Activated CD4-positive, alpha-beta T cell treated with anti-CD3 and anti-CD28 coated beads, Interleukin-2, amount 10 ng/mL, durations not matched to agents 7 days and 5 days (primary cell): ENCODE measurements around the gene COQ2. TPM values are rescaled to one million over a fixed set of nuclear protein-coding genes. Genes with fewer than 3 reads are reported as not detected.
A peak's percentile ranks its signal among the peaks of the same experiment; 100 is the strongest.

Experiments
- CTCF ChIA-PET: fragments of 350-600 bp; sonication (Branson Sonifier 250); formaldehyde crosslinking; loops from one replicate; lab custom pipeline; 2021; ENCODE audit warnings: antibody characterized with exemption; lab: Charles Lee
- POLR2A ChIA-PET: fragments of 350-600 bp; sonication (Branson Sonifier 250); formaldehyde crosslinking; loops from one replicate; lab custom pipeline; 2021; ENCODE audit warnings: antibody characterized with exemption; lab: Charles Lee
- DNase-seq: peaks from one replicate; pipeline ENCODE4 v3.0.0-alpha.2; 2020
- H3K27ac Mint-ChIP-seq: one replicate; pipeline ENCODE4 v1.8.0; 2021; ENCODE audit warnings: mild to moderate bottlenecking, moderate library complexity, mixed read lengths
- H3K27me3 Mint-ChIP-seq: one replicate; pipeline ENCODE4 v1.8.0; 2021; ENCODE audit warnings: mixed read lengths
- H3K36me3 Mint-ChIP-seq: one replicate; pipeline ENCODE4 v1.8.0; 2021; ENCODE audit warnings: low read depth, mixed read lengths
- H3K4me1 Mint-ChIP-seq: one replicate; pipeline ENCODE4 v1.8.0; 2021; ENCODE audit warnings: mixed read lengths
- H3K4me3 Mint-ChIP-seq: one replicate; pipeline ENCODE4 v1.8.0; 2021; ENCODE audit warnings: mild to moderate bottlenecking, moderate library complexity, mixed read lengths
- H3K9me3 Mint-ChIP-seq: one replicate; pipeline ENCODE4 v1.8.0; 2021; ENCODE audit warnings: mixed read lengths
- total RNA-seq, 2 experiments: library from RNA; stranded (reverse); gene quantifications; one replicate each; pipeline ENCODE4 v1.2.3, GENCODE V29; 2021

COQ2 gene
- total RNA-seq, 2 experiments from 2014 or later: 16.2 to 17.9 TPM

- H3K27ac Mint-ChIP-seq: no peak overlapping the region
- H3K36me3 Mint-ChIP-seq: peaks cover 39% of the 10 kb centered on the region
- H3K27me3 Mint-ChIP-seq: no peaks in the 10 kb centered on the region
- peaks cover 25% of the 10 kb centered on the region for H3K4me1 Mint-ChIP-seq
- CTCF ChIA-PET: interaction anchor here (0.9 to 2.1 kb wide), 4 partner anchors 25 to 203 kb away, joined by 3 to 8 read pairs (median 4); partner anchors contain the start of gene COQ2
- DNase-seq: no peak
- POLR2A ChIA-PET: no interaction called here
- H3K9me3 Mint-ChIP-seq: no peaks in the 10 kb centered on the region
- H3K4me3 Mint-ChIP-seq: no peak overlapping the region
Observed at GRCh38 chr4:83259586-83259985, 25.0 kb downstream of the COQ2 start.

- no peak overlapping the region for H3K27ac Mint-ChIP-seq
- H3K4me1 Mint-ChIP-seq: peaks cover 29% of the 10 kb centered on the region
- H3K36me3 Mint-ChIP-seq: peaks cover 37% of the 10 kb centered on the region
- no peaks in the 10 kb centered on the region for H3K9me3 Mint-ChIP-seq
- ChIA-PET POLR2A (no interaction called here), CTCF (no interaction called here)
- H3K27me3 Mint-ChIP-seq: no peaks in the 10 kb centered on the region
- no peak overlapping the region for H3K4me3 Mint-ChIP-seq
- DNase-seq: no peak
Observed at GRCh38 chr4:83258461-83258860, 26.1 kb downstream of the COQ2 start.

GRCh38 chr4:83257811-83258210, 26.8 kb downstream of the COQ2 start:
- no peaks in the 10 kb centered on the region for H3K27me3 Mint-ChIP-seq
- H3K36me3 Mint-ChIP-seq: peaks cover 32% of the 10 kb centered on the region
- ChIA-PET POLR2A (no interaction called here), CTCF (interaction anchor here (0.7 kb wide), 1 partner anchor 180 kb away, joined by 3 read pairs; no protein-coding TSS in a partner anchor)
- H3K4me1 Mint-ChIP-seq: peaks cover 34% of the 10 kb centered on the region
- peak overlapping the region; percentile 9 for H3K27ac Mint-ChIP-seq
- H3K9me3 Mint-ChIP-seq: no peaks in the 10 kb centered on the region
- H3K4me3 Mint-ChIP-seq: no peak overlapping the region
- DNase-seq: no peak

GRCh38 chr4:83255584-83255983, 29.0 kb downstream of the COQ2 start:
- peaks cover 56% of the 10 kb centered on the region for H3K4me1 Mint-ChIP-seq
- H3K27ac Mint-ChIP-seq: no peak overlapping the region
- H3K36me3 Mint-ChIP-seq: peaks cover 20% of the 10 kb centered on the region
- H3K27me3 Mint-ChIP-seq: no peaks in the 10 kb centered on the region
- no peak for DNase-seq
- H3K9me3 Mint-ChIP-seq: no peaks in the 10 kb centered on the region
- CTCF ChIA-PET: no interaction called here
- POLR2A ChIA-PET: no interaction called here
- no peak overlapping the region for H3K4me3 Mint-ChIP-seq

GRCh38 chr4:83252782-83253405, 31.7 kb downstream of the COQ2 start:
- Mint-ChIP-seq H3K27ac (peak overlapping the region; percentile 33), H3K27me3 (no peaks in the 10 kb centered on the region), H3K4me1 (peaks cover 49% of the 10 kb centered on the region), H3K4me3 (no peak overlapping the region), H3K36me3 (peaks cover 9% of the 10 kb centered on the region), H3K9me3 (no peaks in the 10 kb centered on the region)
- ChIA-PET POLR2A (interaction anchor here (0.7 kb wide), 1 partner anchor 194 kb away, joined by 4 read pairs; no protein-coding TSS in a partner anchor), CTCF (interaction anchor here (0.6 to 4.2 kb wide), 19 partner anchors 9 to 218 kb away, joined by 3 to 25 read pairs (median 4); partner anchors contain the start of gene COPS4)
- peak; percentile 85 for DNase-seq

GRCh38 chr4:83251447-83251830, 33.2 kb downstream of the COQ2 start:
- no peak overlapping the region for H3K4me3 Mint-ChIP-seq
- no peak for DNase-seq
- no peaks in the 10 kb centered on the region for H3K27me3 Mint-ChIP-seq
- H3K9me3 Mint-ChIP-seq: no peaks in the 10 kb centered on the region
- POLR2A ChIA-PET: no interaction called here
- CTCF ChIA-PET: interaction anchor here (0.5 to 4.2 kb wide), 15 partner anchors 10 to 354 kb away, joined by 3 to 25 read pairs (median 4); partner anchors contain the start of gene COPS4
- H3K4me1 Mint-ChIP-seq: peaks cover 45% of the 10 kb centered on the region
- peaks cover 4% of the 10 kb centered on the region for H3K36me3 Mint-ChIP-seq
- H3K27ac Mint-ChIP-seq: peak overlapping the region; percentile 57

- H3K27ac Mint-ChIP-seq: peak overlapping the region; percentile 57
- no peak for DNase-seq
- H3K4me3 Mint-ChIP-seq: no peak overlapping the region
- ChIA-PET CTCF (interaction anchor here (0.5 to 4.2 kb wide), 13 partner anchors 9 to 216 kb away, joined by 3 to 25 read pairs (median 4); partner anchors contain the start of gene COPS4), POLR2A (interaction anchor here (0.7 kb wide), 1 partner anchor 44 kb away, joined by 4 read pairs; no protein-coding TSS in a partner anchor)
- no peaks in the 10 kb centered on the region for H3K9me3 Mint-ChIP-seq
- H3K27me3 Mint-ChIP-seq: peaks cover under 1% of the 10 kb centered on the region
- peaks cover 6% of the 10 kb centered on the region for H3K36me3 Mint-ChIP-seq
- H3K4me1 Mint-ChIP-seq: peaks cover 44% of the 10 kb centered on the region
Observed at GRCh38 chr4:83250687-83251446, 33.7 kb downstream of the COQ2 start.

GRCh38 chr4:83248486-83248885, 36.1 kb downstream of the COQ2 start:
- ChIA-PET POLR2A (no interaction called here), CTCF (no interaction called here)
- Mint-ChIP-seq H3K36me3 (peaks cover 25% of the 10 kb centered on the region), H3K27me3 (peaks cover 18% of the 10 kb centered on the region), H3K27ac (no peak overlapping the region), H3K9me3 (peaks cover 8% of the 10 kb centered on the region), H3K4me1 (peaks cover 36% of the 10 kb centered on the region), H3K4me3 (no peak overlapping the region)
- DNase-seq: no peak

GRCh38 chr4:83247415-83248357, 36.9 kb downstream of the COQ2 start:
- Mint-ChIP-seq H3K4me1 (peaks cover 29% of the 10 kb centered on the region), H3K4me3 (no peak overlapping the region), H3K27me3 (peaks cover 25% of the 10 kb centered on the region), H3K36me3 (peaks cover 33% of the 10 kb centered on the region), H3K27ac (peak overlapping the region; percentile 54), H3K9me3 (peaks cover 8% of the 10 kb centered on the region)
- ChIA-PET CTCF (interaction anchor here (0.6 to 1.0 kb wide), 2 partner anchors 31 to 110 kb away, joined by 3 read pairs; no protein-coding TSS in a partner anchor), POLR2A (no interaction called here)
- no peak for DNase-seq

GRCh38 chr4:83241132-83241531, 43.5 kb downstream of the COQ2 start:
- H3K4me3 Mint-ChIP-seq: no peak overlapping the region

GRCh38 chr4:83240379-83240875, 44.2 kb downstream of the COQ2 start:
- POLR2A ChIA-PET: no interaction called here
- no peak overlapping the region for H3K4me3 Mint-ChIP-seq

More at GRCh38 chr4:83241132-83241531, 43.5 kb downstream of the COQ2 start:
- ChIA-PET POLR2A (interaction anchor here (0.7 kb wide), 1 partner anchor 792 kb away, joined by 5 read pairs; no protein-coding TSS in a partner anchor), CTCF (interaction anchor here (1.6 to 2.4 kb wide), 2 partner anchors 10 to 12 kb away, joined by 4 to 14 read pairs; no protein-coding TSS in a partner anchor)
- peaks cover 50% of the 10 kb centered on the region for H3K36me3 Mint-ChIP-seq
- peaks cover 43% of the 10 kb centered on the region for H3K4me1 Mint-ChIP-seq
- peaks cover 38% of the 10 kb centered on the region for H3K27me3 Mint-ChIP-seq
- no peak for DNase-seq
- H3K27ac Mint-ChIP-seq: no peak overlapping the region
- H3K9me3 Mint-ChIP-seq: peaks cover 8% of the 10 kb centered on the region

More at GRCh38 chr4:83240379-83240875, 44.2 kb downstream of the COQ2 start:
- H3K4me1 Mint-ChIP-seq: peaks cover 50% of the 10 kb centered on the region
- peaks cover 34% of the 10 kb centered on the region for H3K27me3 Mint-ChIP-seq
- DNase-seq: no peak
- peaks cover 8% of the 10 kb centered on the region for H3K9me3 Mint-ChIP-seq
- H3K27ac Mint-ChIP-seq: no peak overlapping the region
- CTCF ChIA-PET: interaction anchor here (1.6 kb wide), 1 partner anchor 13 kb away, joined by 4 read pairs; no protein-coding TSS in a partner anchor
- H3K36me3 Mint-ChIP-seq: peaks cover 52% of the 10 kb centered on the region
